ENCODE results near the gene FLNA. TPM values are rescaled to one million over a fixed set of nuclear protein-coding genes. Genes with fewer than 3 reads are reported as not detected.

The FLNA gene
- total RNA-seq, 1 experiment from 2014 or later = 1,841 TPM

- BruUV-seq (replicated peaks) = TSS peak; percentile 29
- H3K79me2 ChIP-seq (ENCODE audit: low read depth) = 0 out of 2 replicates have a peak, but pooled peaks cover 4% of the 10 kb centered on the region
These were observed 38.0 kb upstream of the FLNA start for GRCh38 chrX:154412468-154412867.

GRCh38 chrX:154411981-154412340 lies 37.5 kb upstream of the FLNA start:
- Histone ChIP-seq H4K20me1 (ENCODE audit: insufficient read depth) (no peaks in the 10 kb centered on the region), H3K4me3 (peak overlapping the region; percentile 77), H3K4me2 (peak overlapping the region; percentile 79), H3F3A (ENCODE audit: insufficient read depth, low read depth) (peaks cover 8% of the 10 kb centered on the region; the same call in 1 of the 2 replicates), H3K4me1 (replicated peaks; ENCODE audit: insufficient read depth) (peaks cover 19% of the 10 kb centered on the region), H3K79me2 (ENCODE audit: low read depth) (0 out of 2 replicates have a peak, but pooled peaks cover 4% of the 10 kb centered on the region), H3K36me3 (ENCODE audit: low read depth) (no peaks in the 10 kb centered on the region), H3K27ac (peak overlapping the region; percentile 32; the same call in 1 of the 2 replicates), H2AFZ (peak overlapping the region; percentile 87), H3K9me2 (ENCODE audit: insufficient read depth) (no peaks in the 10 kb centered on the region), H3K9me3 (ENCODE audit: insufficient read depth, low read depth) (no peaks in the 10 kb centered on the region), H3K27me3 (ENCODE audit: insufficient read depth, low read depth) (no peaks in the 10 kb centered on the region)
- intact Hi-C loops (cut with micrococcal nuclease; ENCODE audit: unreplicated experiment) = no loop called here
- ChIA-PET CTCF (no interaction called here), POLR2A (ENCODE audit: unreplicated experiment) (interaction anchor here (0.6 to 1.0 kb wide), 6 partner anchors 12 to 63 kb away, joined by 3 to 14 read pairs (median 4); no protein-coding TSS in a partner anchor)
- peak in 1 of 2 experiments; percentile 58 for DNase-seq
- no TSS peak for BruUV-seq (replicated peaks)
- TF ChIP-seq EZH2 (IDR thresholded peaks at IDR 0.05; ENCODE audit: low read depth) (no peak), CTCF (conservative IDR thresholded peaks at IDR 0.05) (no peak)

More at GRCh38 chrX:154412468-154412867, 38.0 kb upstream of the FLNA start:
- H3K27me3 ChIP-seq (ENCODE audit: insufficient read depth, low read depth) = no peaks in the 10 kb centered on the region
- H3K9me2 ChIP-seq (ENCODE audit: insufficient read depth) = no peaks in the 10 kb centered on the region
- intact Hi-C loops (cut with micrococcal nuclease; ENCODE audit: unreplicated experiment) = no loop called here
- TF ChIP-seq CTCF (conservative IDR thresholded peaks at IDR 0.05) (no peak), EZH2 (IDR thresholded peaks at IDR 0.05; ENCODE audit: low read depth) (no peak)
- H3K36me3 ChIP-seq (ENCODE audit: low read depth) = no peaks in the 10 kb centered on the region
- POLR2A ChIA-PET (ENCODE audit: unreplicated experiment) = interaction anchor here (0.7 to 1.0 kb wide), 4 partner anchors 43 to 63 kb away, joined by 3 to 14 read pairs (median 4); no protein-coding TSS in a partner anchor
- H3F3A ChIP-seq (ENCODE audit: insufficient read depth, low read depth) = peaks cover 8% of the 10 kb centered on the region; the same call in 1 of the 2 replicates
- no peak for DNase-seq
- 0 out of 2 replicates have a peak overlapping the region, but pooled peaks have one; percentile 29 for H3K27ac ChIP-seq
- CTCF ChIA-PET = no interaction called here
- H4K20me1 ChIP-seq (ENCODE audit: insufficient read depth) = no peaks in the 10 kb centered on the region
- peaks cover 19% of the 10 kb centered on the region for H3K4me1 ChIP-seq (replicated peaks; ENCODE audit: insufficient read depth)
- H2AFZ ChIP-seq = peak overlapping the region; percentile 87
- H3K4me2 ChIP-seq = peak overlapping the region; percentile 79
- peak overlapping the region; percentile 77 for H3K4me3 ChIP-seq
- no peaks in the 10 kb centered on the region for H3K9me3 ChIP-seq (ENCODE audit: insufficient read depth, low read depth)

- H3K4me3 ChIP-seq = peak within 1 kb of the TSS; percentile 59
- ChIA-PET CTCF (interaction anchor here (0.6 to 1.2 kb wide), 2 partner anchors 11 to 183 kb away, joined by 5 to 6 read pairs; partner anchors contain the start of gene RPL10), POLR2A (ENCODE audit: unreplicated experiment) (interaction anchor here (0.5 to 0.9 kb wide), 4 partner anchors 10 to 353 kb away, joined by 3 to 9 read pairs (median 5); partner anchors contain the start of gene DKC1)
- H3K27me3 ChIP-seq (ENCODE audit: insufficient read depth, low read depth) = no peaks in the 10 kb centered on the region
- H3K9me2 ChIP-seq (ENCODE audit: insufficient read depth) = no peaks in the 10 kb centered on the region
- TF ChIP-seq EZH2 (IDR thresholded peaks at IDR 0.05; ENCODE audit: low read depth) = no peak
- TF ChIP-seq CTCF (conservative IDR thresholded peaks at IDR 0.05) = no peak
- peaks cover 8% of the 10 kb centered on the region; the same call in 1 of the 2 replicates for H3F3A ChIP-seq (ENCODE audit: insufficient read depth, low read depth)
- intact Hi-C loops (cut with micrococcal nuclease; ENCODE audit: unreplicated experiment) = loop anchor here (1.0 to 2.0 kb wide), 3 partner anchors 38 to 81 kb away; partner anchors contain the start of genes PLXNA3 and SLC10A3
- H2AFZ ChIP-seq = peak within 1 kb of the TSS; percentile 62; the same call in 1 of the 2 replicates
- peak; percentile 84 to 98 for DNase-seq
- H4K20me1 ChIP-seq (ENCODE audit: insufficient read depth) = no peaks in the 10 kb centered on the region
- no peaks in the 10 kb centered on the region for H3K36me3 ChIP-seq (ENCODE audit: low read depth)
- BruUV-seq (replicated peaks) = TSS peak; percentile 27
- peak within 1 kb of the TSS; percentile 83 for H3K27ac ChIP-seq
- peaks cover 19% of the 10 kb centered on the region for H3K4me1 ChIP-seq (replicated peaks; ENCODE audit: insufficient read depth)
- H3K4me2 ChIP-seq = peak within 1 kb of the TSS; percentile 94
- H3K79me2 ChIP-seq (ENCODE audit: low read depth) = 0 out of 2 replicates have a peak, but pooled peaks cover 4% of the 10 kb centered on the region
- H3K9me3 ChIP-seq (ENCODE audit: insufficient read depth, low read depth) = no peaks in the 10 kb centered on the region
These were observed 34.9 kb upstream of the FLNA start, which contains the start of gene DNASE1L1 for GRCh38 chrX:154409222-154409871. TSS of gene DNASE1L1 (minus strand) at chrX:154409254. CDS start at chrX:154405568, 3,686 bp downstream.

Measured in PC-9 (cell line).